Colonic mucosa (tissue), 4 donors: Measurements from ENCODE around the gene ZNF580. TPM values are rescaled to one million over a fixed set of nuclear protein-coding genes. Genes with fewer than 3 reads are reported as not detected.

Experiments
- DNase-seq: peaks from one replicate; pipeline ENCODE4 v3.0.0-alpha.2; 2020
- H3K27ac ChIP-seq: fragments of 200-600 bp; one replicate; pipeline ENCODE4 v1.8.0; 2021
- H3K27me3 ChIP-seq: fragments of 200-600 bp; one replicate; pipeline ENCODE4 v1.8.0; 2021
- H3K36me3 ChIP-seq: fragments of 200-600 bp; one replicate; pipeline ENCODE4 v1.8.0; 2021
- H3K4me1 ChIP-seq: fragments of 200-600 bp; one replicate; pipeline ENCODE4 v1.8.0; 2021; ENCODE audit warnings: mild to moderate bottlenecking
- H3K4me3 ChIP-seq: fragments of 200-600 bp; one replicate; pipeline ENCODE4 v1.8.0; 2021
- H3K9ac ChIP-seq, 2 donors: one replicate each; pipeline ENCODE4 v1.7.0; 2013; ENCODE audit warnings: control low read depth in 2 of 2, low read depth in 2 of 2, low read length in 2 of 2
- H3K9me3 ChIP-seq: fragments of 200-600 bp; one replicate; pipeline ENCODE4 v1.8.0; 2021
- intact Hi-C: fragments of 100-400 bp; cut with DNase I; formaldehyde crosslinking; loops from one replicate; pipeline ENCODE4 v1.14.1; 2022
- total RNA-seq, 2 donors: library from RNA; stranded (reverse); fragmentation: NEBNext Ultra II Directional in 1 of 2; extraction: Animal tissue kit (Norgen Biotek cat#: 25700) in 1 of 2; gene quantifications; one replicate each; pipeline ENCODE4 v1.2.1, GENCODE V29; 2021
- TF ChIP-seq, protein P1 (sequence below): fragments of 200-600 bp; IDR thresholded peaks from one replicate; pipeline ENCODE4 v1.8.0; 2022; ENCODE audit warnings: antibody characterized with exemption, mild to moderate bottlenecking
- donor health status: healthy.
- donor health status: DM: no; HTN: no; CAD: no.
- donor health status: DM: no; HTN: no; CAD: no.

ZNF580 gene
- total RNA-seq, 2 donors from 2014 or later, result 18.0 to 28.6 TPM

DNA sequence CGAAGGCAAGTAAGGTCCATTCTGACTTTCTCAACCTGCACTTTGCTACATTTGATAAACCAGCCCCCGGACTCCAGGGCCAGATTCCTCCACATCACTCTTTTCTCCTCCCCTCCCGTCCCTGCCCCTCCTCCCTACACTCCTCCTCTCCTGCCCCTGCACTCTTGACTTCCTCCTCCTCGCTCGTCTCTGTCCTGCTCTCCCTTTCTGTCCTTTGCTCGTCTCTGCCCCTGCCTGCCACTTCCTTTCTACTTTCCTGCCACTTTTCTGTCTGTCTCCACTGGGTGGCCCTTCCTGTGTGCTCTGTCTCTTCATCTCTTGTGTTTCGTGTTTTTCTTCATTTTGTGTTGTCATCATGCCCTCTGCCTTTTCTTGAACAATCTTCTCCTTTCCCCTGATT lies 21.0 kb downstream of the ZNF580 start:
- no peaks in the 10 kb centered on the region for H3K27me3 ChIP-seq
- no peak for DNase-seq
- H3K27ac ChIP-seq, result no peak overlapping the region
- H3K9me3 ChIP-seq, result no peaks in the 10 kb centered on the region
- peaks cover 14% of the 10 kb centered on the region for H3K4me1 ChIP-seq
- TF ChIP-seq, protein P1, sequence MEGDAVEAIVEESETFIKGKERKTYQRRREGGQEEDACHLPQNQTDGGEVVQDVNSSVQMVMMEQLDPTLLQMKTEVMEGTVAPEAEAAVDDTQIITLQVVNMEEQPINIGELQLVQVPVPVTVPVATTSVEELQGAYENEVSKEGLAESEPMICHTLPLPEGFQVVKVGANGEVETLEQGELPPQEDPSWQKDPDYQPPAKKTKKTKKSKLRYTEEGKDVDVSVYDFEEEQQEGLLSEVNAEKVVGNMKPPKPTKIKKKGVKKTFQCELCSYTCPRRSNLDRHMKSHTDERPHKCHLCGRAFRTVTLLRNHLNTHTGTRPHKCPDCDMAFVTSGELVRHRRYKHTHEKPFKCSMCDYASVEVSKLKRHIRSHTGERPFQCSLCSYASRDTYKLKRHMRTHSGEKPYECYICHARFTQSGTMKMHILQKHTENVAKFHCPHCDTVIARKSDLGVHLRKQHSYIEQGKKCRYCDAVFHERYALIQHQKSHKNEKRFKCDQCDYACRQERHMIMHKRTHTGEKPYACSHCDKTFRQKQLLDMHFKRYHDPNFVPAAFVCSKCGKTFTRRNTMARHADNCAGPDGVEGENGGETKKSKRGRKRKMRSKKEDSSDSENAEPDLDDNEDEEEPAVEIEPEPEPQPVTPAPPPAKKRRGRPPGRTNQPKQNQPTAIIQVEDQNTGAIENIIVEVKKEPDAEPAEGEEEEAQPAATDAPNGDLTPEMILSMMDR, result no peak
- intact Hi-C loops, result no loop called here
- H3K36me3 ChIP-seq, result peaks cover 19% of the 10 kb centered on the region
- H3K9ac ChIP-seq, result no peak overlapping the region
- no peak overlapping the region for H3K4me3 ChIP-seq

DNA sequence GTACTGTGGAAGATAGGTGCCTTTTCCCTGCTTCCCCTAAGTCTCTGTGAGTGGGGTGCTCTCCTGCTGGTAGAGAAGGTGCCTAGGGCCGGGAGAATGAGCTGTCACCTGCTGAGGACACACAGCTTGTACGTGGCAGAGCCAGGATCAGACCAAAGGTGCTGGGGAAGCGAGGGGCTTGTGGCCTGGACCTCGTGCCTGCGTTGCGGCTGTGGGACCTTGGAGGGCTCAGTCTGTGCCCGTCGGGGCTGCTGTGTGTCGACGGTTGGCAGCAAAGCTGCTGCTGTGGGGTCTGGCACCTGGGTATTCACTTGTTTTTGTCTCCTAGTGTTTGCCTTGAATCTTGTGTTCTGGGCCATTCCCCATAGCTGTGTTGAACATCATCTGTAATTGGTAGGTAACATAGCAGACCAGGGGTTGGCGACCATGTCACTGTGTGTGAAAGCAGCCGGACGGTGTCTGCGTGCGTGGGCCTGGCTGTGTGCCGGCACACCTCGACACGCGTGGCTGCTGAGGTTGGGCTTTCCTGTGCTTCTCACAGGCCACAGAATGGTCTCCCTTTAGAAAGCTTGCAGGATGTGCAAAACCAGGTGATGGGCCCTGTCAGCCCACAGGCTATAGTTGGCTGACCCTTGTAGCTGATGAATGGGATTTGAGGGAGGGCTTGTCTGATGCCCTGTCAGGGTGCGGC lies 23.2 kb downstream of the ZNF580 start:
- Histone ChIP-seq H3K9me3 (no peaks in the 10 kb centered on the region), H3K27me3 (no peaks in the 10 kb centered on the region), H3K36me3 (peaks cover 27% of the 10 kb centered on the region), H3K4me1 (no peaks in the 10 kb centered on the region), H3K27ac (no peak overlapping the region), H3K4me3 (no peak overlapping the region), H3K9ac (no peak overlapping the region)
- TF ChIP-seq, protein P1, result no peak
- no peak for DNase-seq
- intact Hi-C loops, result no loop called here

DNA sequence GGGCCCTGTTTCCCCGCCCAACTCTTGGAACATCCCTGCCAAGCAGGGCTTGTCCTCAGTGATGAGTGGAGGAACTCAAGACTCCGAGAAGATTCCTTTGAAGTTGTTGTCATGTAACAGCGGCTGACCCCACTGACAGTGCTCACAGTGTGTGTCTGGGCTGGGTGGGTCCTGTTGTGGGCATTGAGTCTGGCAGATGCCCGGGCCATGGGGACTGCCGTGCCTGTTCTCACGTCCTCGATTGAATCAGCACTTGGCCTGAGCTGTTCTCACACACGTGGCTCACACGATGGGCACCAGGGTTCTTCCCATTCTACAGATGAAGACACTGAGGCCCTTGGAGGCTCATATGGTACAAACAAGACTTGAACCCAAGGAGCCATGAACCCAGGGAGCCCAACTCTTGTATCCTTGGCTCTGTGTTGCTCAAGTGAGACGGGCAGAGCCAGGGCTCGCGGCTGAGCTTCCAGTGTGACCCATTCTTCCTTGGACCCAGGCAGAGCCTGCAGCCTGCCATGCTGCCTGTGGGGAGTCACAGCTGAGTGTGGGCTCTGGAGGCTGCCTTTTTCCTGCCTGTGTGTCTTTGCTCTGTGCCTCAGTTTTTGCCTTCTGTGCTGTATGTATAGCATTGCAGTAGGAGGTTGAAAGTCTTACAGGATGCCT lies 25.7 kb downstream of the ZNF580 start:
- H3K36me3 ChIP-seq, result peaks cover 28% of the 10 kb centered on the region
- no peaks in the 10 kb centered on the region for H3K4me1 ChIP-seq
- no peak overlapping the region for H3K4me3 ChIP-seq
- TF ChIP-seq, protein P1, result no peak
- H3K27me3 ChIP-seq, result no peaks in the 10 kb centered on the region
- no peak overlapping the region for H3K9ac ChIP-seq
- DNase-seq, result no peak
- no peak overlapping the region for H3K27ac ChIP-seq
- intact Hi-C loops, result no loop called here
- no peaks in the 10 kb centered on the region for H3K9me3 ChIP-seq

DNA sequence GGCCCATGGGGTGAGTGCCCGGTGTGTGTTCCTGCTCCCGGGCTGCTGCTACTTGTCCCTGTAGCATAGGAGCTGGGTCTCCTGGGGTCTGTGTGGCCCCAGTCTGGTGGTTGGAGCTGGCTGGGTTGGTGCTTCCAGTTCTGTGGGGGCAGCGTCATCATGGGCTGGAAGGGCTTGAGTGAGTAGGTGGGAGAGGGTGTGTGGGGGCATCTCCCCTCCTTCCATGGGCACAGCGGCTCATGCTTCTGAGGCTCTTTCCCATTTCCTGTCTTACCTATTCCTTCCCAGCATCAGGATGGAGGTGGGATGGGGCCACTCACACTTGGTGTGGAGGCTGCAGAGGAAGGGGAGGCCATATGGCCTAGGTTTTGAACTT lies 26.2 kb downstream of the ZNF580 start:
- peaks cover 28% of the 10 kb centered on the region for H3K36me3 ChIP-seq
- H3K4me3 ChIP-seq, result no peak overlapping the region
- H3K27me3 ChIP-seq, result no peaks in the 10 kb centered on the region
- no peaks in the 10 kb centered on the region for H3K9me3 ChIP-seq
- DNase-seq, result no peak
- no peak overlapping the region for H3K9ac ChIP-seq
- H3K4me1 ChIP-seq, result no peaks in the 10 kb centered on the region
- intact Hi-C loops, result no loop called here
- H3K27ac ChIP-seq, result no peak overlapping the region
- TF ChIP-seq, protein P1, result no peak

DNA sequence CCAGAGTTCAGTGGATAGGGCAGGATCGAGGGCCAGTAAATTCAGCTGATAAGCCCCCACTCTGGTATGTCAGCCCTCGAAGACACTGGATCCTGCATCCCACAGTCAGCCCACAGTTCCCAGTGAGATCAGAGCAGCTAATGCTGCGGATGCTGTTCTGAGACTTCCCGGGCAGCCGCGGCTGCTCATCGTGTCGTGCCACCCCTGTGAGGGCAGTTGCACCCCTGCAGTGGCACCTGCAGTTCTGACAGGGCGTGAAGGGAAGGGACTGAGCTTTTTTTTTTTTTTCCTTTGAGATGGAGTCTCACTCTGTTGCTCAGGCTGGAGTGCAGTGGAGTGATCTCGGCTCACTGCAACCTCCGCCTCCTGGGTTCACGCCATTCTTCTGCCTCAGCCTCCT lies 26.7 kb downstream of the ZNF580 start:
- H3K36me3 ChIP-seq, result peaks cover 28% of the 10 kb centered on the region
- H3K9me3 ChIP-seq, result no peaks in the 10 kb centered on the region
- no peak for DNase-seq
- intact Hi-C loops, result no loop called here
- H3K4me1 ChIP-seq, result no peaks in the 10 kb centered on the region
- H3K9ac ChIP-seq, result no peak overlapping the region
- H3K4me3 ChIP-seq, result no peak overlapping the region
- TF ChIP-seq, protein P1, result no peak
- no peaks in the 10 kb centered on the region for H3K27me3 ChIP-seq
- H3K27ac ChIP-seq, result no peak overlapping the region
